ENCODE data around the gene CPD. TPM values are rescaled to one million over a fixed set of nuclear protein-coding genes. Genes with fewer than 3 reads are reported as not detected.
A peak's percentile ranks its signal among the peaks of the same experiment; 100 is the strongest.

The CPD gene
- total and polyA plus RNA-seq, 9 of the 15 experiments (the other 6 are each of a cell fraction or from before 2014, with no cell fraction given), result 4.5 to 24.4 (median 20.4) TPM

DNA sequence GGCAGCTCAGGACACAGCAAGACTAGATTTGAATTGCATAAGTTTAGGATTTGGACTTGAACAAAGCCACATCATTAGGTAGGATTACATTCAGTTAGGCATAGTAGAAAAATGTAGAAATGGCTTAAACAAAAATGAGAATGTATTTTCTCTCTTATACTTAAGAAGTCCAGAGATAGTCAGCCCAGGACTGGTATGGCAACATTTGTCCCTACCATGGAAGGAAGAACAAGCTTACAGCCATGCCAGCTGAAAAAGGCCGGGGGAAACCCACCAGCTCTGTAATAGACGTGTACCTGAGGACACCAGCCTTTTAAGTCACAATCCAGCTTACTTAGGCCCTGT lies 33.7 kb upstream of the CPD start:
- DNase-seq (ENCODE audit: extremely low read depth in 1 of 4, low spot score in 3 of 4) (no peak), FAIRE-seq (no peak), ATAC-seq (no peak; the same call in 2 of the 3 replicates)
- no peaks in the 10 kb centered on the region for H3K27me3 ChIP-seq (ENCODE audit: control insufficient read depth in 2 of 2, insufficient read depth in 2 of 2, low read length in 2 of 2)
- H3K36me3 ChIP-seq (ENCODE audit: control insufficient read depth, insufficient read depth, low read length), result no peaks in the 10 kb centered on the region
- H3K79me2 ChIP-seq (ENCODE audit: control insufficient read depth, insufficient read depth, low read length), result no peaks in the 10 kb centered on the region
- intact Hi-C loops (cut with micrococcal nuclease), result loop anchor here (2.0 kb wide), 1 partner anchor 34 kb away; the partner anchor contains the start of gene CPD
- peaks cover 8 to 32% of the 10 kb centered on the region in 2 experiments; a peak in 4 of 5 replicates for H3K4me1 ChIP-seq (replicated peaks in 1 of 2; ENCODE audit: control insufficient read depth in 2 of 2, insufficient read depth in 2 of 2, low read length in 2 of 2)
- H3K9me1 ChIP-seq (ENCODE audit: control insufficient read depth, insufficient read depth, low read length), result no peaks in the 10 kb centered on the region
- 69% methylated on average over 2 of the region's 2 CpGs for WGBS (ENCODE audit: insufficient coverage, low coverage, missing lambda C conversion rate)
- in situ Hi-C loops (cut with MboI), result loop anchor here (25.0 kb wide), 1 partner anchor 367 kb away; no protein-coding TSS in a partner anchor
- ChIA-PET POLR2A (interaction anchor here (0.6 to 1.5 kb wide), 9 partner anchors 10 to 241 kb away, joined by 3 to 6 read pairs (median 3); no protein-coding TSS in a partner anchor), CTCF (ENCODE audit: low intra/inter-chr PET ratio) (no interaction called here)
- H3K4me3 ChIP-seq, result no peak overlapping the region
- peak overlapping the region in 1 of 2 experiments; percentile 25; a peak in 1 of 4 replicates for H3K9ac ChIP-seq (ENCODE audit: insufficient read depth in 1 of 2, low read depth in 2 of 2, low read length in 2 of 2)
- no peaks in the 10 kb centered on the region for H3K9me3 ChIP-seq (replicated peaks; ENCODE audit: control insufficient read depth, insufficient read depth, low read depth, low read length)
- H3K4me2 ChIP-seq (ENCODE audit: insufficient read depth, low read length), result peak overlapping the region; percentile 63
- peak overlapping the region; percentile 89 for H2AFZ ChIP-seq (ENCODE audit: low read depth, low read length)
- BruUV-seq (replicated peaks), result no TSS peak
- H3K27ac ChIP-seq (ENCODE audit: extremely low read depth, low read depth, low read length), result peak overlapping the region; percentile 30; the same call in 1 of the 3 replicates
- H4K20me1 ChIP-seq (replicated peaks; ENCODE audit: control insufficient read depth, insufficient read depth, low read length), result no peaks in the 10 kb centered on the region
- TF ChIP-seq CEBPG (CRISPR knock-in tag; IDR thresholded peaks at IDR 0.05) (no peak), CEBPG (tag; conservative IDR thresholded peaks at IDR 0.05 in 1 of 2, IDR thresholded peaks at IDR 0.05 in 1 of 2) (peak; percentile 70 to 72; a peak in 3 of 4 replicates), ZNF431 (CRISPR knock-in tag; IDR thresholded peaks at IDR 0.05) (no peak), ZFPM2 (CRISPR knock-in tag; IDR thresholded peaks at IDR 0.05) (no peak), ZNF589 (CRISPR knock-in tag; IDR thresholded peaks at IDR 0.05; ENCODE audit: low read depth) (peak; percentile 26; the same call in 1 of the 2 replicates), NONO (IDR thresholded peaks at IDR 0.05; ENCODE audit: low read depth in 2 of 2, low read length in 1 of 2) (no peak), RHOXF2B (CRISPR knock-in tag; conservative IDR thresholded peaks at IDR 0.05) (no peak), ARID2 (IDR thresholded peaks at IDR 0.05) (no peak), NRF1 (conservative IDR thresholded peaks at IDR 0.05 in 1 of 2, IDR thresholded peaks at IDR 0.05 in 1 of 2) (0 out of 4 replicates have a peak, but pooled peaks of 1 of the 2 experiments have one; percentile 4), POLR2A (conservative IDR thresholded peaks at IDR 0.05) (no peak), MEF2D (tag; conservative IDR thresholded peaks at IDR 0.05; ENCODE audit: low read depth) (0 out of 2 replicates have a peak, but pooled peaks have one; percentile 9), ZBTB8A (IDR thresholded peaks at IDR 0.05; ENCODE audit: partially characterized antibody) (no peak), CEBPB (tag; IDR thresholded peaks at IDR 0.05) (peak; percentile 83), NR2C2 (CRISPR knock-in tag; IDR thresholded peaks at IDR 0.05) (no peak), NR2C2 (tag; IDR thresholded peaks at IDR 0.05) (0 out of 2 replicates have a peak, but pooled peaks have one; percentile 31), SMARCE1 (IDR thresholded peaks at IDR 0.05) (no peak), PATZ1 (CRISPR knock-in tag; IDR thresholded peaks at IDR 0.05; ENCODE audit: borderline replicate concordance) (no peak), BRF1 (IDR thresholded peaks at IDR 0.05; ENCODE audit: borderline replicate concordance, extremely low read depth, insufficient read length) (no peak), ZNF586 (CRISPR knock-in tag; conservative IDR thresholded peaks at IDR 0.05) (no peak), NFATC3 (IDR thresholded peaks at IDR 0.05) (0 out of 2 replicates have a peak, but pooled peaks have one; percentile 25)
- TF ChIP-seq, protein P1, sequence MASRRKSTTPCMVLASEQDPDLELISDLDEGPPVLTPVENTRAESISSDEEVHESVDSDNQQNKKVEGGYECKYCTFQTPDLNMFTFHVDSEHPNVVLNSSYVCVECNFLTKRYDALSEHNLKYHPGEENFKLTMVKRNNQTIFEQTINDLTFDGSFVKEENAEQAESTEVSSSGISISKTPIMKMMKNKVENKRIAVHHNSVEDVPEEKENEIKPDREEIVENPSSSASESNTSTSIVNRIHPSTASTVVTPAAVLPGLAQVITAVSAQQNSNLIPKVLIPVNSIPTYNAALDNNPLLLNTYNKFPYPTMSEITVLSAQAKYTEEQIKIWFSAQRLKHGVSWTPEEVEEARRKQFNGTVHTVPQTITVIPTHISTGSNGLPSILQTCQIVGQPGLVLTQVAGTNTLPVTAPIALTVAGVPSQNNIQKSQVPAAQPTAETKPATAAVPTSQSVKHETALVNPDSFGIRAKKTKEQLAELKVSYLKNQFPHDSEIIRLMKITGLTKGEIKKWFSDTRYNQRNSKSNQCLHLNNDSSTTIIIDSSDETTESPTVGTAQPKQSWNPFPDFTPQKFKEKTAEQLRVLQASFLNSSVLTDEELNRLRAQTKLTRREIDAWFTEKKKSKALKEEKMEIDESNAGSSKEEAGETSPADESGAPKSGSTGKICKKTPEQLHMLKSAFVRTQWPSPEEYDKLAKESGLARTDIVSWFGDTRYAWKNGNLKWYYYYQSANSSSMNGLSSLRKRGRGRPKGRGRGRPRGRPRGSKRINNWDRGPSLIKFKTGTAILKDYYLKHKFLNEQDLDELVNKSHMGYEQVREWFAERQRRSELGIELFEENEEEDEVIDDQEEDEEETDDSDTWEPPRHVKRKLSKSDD (conservative IDR thresholded peaks at IDR 0.05; ENCODE audit: low read length), result no peak
